Activated T-cell treated with anti-CD3 and anti-CD28 coated beads for 4 hours (primary cell): ENCODE measurements around the gene KRT13.

Experiments
- DNase-seq: peaks from one replicate; pipeline ENCODE4 v3.0.0-alpha.2; 2020

KRT13 gene

DNA sequence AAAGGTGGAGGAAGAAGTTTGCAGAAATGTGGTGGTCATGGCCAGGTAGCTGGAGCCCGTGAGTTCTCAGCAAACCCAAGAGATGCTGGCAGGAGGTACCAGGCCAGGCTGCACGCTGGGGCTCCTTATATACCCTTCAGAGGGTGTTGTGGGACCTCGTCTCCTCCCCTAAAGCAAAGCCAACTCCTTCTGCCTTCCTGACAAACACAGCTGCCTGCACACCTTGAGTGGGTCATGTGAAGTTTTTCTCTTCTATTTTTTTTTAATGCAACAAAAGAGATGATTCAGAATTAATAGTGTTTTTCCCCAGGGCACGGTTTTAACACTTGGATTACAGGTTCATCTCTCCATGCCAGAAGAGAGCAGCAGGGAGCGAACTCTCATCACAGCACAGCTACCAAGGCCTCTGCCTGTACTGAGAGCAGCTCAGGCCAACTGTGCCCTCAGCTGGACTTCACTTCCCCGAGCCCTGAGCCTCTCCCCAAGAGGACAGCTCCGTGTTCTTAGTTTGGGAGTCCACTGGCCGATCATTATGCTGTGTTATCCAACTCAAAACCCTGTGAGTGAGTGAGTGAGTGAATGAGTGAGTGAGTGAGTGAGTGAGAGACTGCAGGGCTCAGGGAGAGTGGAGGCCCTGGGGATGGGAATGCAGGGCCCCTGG, 13.5 kb upstream of the KRT13 start, which contains the start of gene KRT15:
KRT15 (minus strand) TSS at position 102 of the 661 bp plus-strand sequence; CDS start at position 39, 63 bp downstream.
- DNase-seq: no peak

DNA sequence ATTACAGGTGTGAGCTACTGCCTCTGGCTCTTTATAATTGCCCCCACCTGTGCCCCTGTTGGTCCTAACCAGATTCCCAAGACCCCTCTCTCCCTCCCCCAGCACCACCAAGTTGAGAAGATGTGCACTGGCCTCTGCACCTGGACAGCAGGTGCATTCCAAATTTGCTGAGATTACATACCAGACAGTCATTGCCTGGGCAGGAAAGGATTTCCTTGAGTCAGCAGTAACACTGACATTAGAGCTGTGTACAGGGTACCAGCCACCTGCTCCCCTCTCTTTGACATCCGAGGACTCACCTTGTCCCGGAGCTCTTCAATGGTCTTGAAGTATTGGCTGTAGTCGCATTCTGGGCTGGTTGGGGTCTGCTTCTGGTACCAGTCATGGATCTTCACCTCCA, 12.6 kb upstream of the KRT13 start:
- no peak for DNase-seq

DNA sequence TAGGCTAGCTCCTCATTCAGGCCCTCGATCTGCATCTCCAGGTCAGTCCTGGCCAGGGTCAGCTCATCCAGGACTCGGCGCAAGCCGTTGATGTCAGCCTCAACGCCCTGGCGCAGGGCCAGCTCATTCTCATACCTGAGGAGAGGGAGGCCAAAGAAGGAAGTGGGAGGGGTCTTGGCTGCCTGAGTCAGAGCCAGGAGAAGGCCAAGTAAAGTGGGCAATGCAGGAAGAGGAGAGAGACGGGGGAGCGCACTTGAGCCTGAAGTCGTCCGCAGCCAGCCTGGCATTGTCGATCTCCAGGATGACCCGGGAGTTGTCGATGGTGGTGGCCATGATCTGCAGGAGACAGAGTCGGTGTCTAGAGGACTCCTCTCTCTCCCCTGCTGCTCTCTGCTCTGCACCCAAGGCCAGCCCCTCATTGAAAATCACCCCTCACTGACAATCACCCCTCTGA, 11.4 kb upstream of the KRT13 start:
- DNase-seq: no peak

DNA sequence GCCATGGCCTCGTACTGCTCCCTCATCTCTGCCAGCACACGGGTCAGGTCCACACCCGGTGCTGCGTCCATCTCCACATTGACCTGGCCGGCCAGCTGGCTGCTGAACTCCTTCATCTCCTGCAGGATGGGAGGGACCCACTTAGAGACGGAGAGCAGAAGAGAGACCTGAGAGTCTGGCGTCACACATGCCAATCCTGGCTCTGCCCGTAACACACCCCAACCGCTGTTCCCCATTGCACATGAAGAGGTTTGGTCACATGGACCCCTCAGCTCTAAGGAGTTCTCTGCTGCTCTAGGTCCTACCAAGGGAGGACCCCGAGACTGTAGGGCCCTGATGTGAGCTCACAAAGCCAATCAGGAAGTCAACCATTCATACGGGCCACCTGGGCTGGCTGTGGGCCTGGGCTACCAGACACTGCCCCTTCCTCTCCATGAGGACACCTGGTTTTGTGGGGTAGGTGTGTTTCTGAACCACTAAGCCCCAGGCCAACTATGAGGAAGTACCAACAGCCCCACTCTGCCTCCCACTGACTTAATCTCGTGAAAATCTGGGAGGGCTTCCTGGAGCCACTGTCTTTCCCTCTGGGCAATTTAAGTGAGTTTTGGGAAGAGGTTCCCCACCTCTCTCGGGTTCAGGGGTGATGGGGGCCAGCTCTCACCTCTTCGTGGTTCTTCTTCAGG, 10.9 kb upstream of the KRT13 start:
- DNase-seq: no peak

DNA sequence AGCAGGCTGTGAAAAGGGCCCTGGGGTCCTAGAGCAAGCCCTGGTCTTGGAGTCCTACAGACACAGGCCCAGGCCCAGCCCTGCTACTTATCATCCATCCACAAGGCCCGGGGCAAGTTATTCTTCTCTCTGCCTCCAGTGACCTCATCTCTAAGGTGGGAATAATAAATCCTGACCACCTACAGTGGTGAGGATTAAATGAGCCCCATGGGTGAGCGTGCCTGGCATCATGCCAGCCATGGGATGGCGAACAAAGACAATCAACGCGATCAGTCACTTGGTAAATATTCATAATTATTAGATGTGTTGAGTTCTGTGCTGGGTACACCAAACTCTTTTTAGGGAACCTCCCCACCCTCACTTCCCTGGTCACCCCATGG, 7.7 kb upstream of the KRT13 start:
- DNase-seq: no peak

DNA sequence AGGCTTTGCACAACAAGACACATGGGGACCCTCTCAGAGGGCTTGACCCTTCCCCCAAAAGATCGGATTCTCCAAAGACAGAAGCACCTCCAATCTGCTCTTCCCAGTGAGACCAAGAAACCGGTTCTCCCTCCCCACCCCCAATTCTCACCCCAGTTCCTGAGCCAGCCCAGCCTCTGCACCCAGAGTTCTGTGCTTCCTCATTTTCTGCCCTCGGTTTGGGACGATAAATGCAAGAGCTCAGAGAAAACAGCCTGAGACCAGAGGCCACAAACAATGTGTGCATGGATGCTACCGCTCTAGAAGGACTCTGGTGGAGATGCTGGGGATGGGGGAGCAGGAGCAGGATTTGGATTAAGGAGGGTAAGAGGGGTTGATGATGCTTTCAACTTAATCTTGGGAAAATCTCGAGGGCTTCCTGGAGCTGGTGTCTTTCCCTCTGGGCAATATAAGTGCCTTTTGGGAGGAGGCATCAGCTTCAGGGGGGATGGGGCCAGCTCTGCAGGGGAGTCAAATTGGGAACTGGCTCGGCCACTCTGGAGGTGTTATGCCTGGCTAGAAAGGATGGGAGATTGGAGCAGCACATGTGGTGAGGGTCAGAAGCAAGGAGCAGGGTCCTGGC, 7.2 kb upstream of the KRT13 start:
- no peak for DNase-seq

DNA sequence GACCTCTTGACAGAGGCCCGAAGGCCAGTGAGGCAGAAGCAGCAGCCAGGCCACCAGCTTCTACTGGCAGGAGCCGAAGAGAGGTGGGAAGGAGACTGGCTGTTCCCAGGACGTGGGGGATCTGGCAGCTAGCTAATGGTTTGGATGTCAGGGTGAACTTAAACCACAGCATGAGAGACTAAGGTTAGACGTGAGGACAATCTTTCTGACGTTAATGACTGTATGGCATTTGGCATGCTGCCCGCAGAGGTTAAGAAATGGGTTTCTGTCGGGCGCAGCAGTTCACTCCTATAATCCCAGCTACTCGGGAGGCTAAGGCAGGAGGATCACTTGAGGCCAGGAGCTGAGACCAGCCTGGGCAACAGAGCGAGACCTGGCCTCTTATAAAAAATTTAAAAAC, 6.3 kb upstream of the KRT13 start:
- no peak for DNase-seq

DNA sequence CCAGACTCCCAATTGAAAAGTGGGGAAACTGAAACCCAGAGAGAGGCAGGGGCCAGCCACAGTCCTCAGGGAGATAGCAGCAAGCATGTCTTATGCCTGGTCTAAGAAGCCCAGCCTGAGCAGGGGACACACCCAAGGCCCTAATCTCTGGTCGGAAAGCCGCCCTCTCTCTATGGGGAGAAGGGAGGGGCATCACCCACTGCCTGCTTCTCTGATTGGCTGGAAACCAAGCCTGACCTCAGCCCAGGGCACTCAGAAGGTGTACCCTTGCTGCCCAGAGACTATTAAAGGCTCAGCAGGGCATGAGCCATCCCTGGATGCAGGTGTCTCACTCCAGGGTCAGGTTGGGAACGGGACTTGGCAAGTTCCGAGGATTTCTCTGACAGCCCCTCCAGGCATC, 5.7 kb upstream of the KRT13 start:
- DNase-seq: no peak

DNA sequence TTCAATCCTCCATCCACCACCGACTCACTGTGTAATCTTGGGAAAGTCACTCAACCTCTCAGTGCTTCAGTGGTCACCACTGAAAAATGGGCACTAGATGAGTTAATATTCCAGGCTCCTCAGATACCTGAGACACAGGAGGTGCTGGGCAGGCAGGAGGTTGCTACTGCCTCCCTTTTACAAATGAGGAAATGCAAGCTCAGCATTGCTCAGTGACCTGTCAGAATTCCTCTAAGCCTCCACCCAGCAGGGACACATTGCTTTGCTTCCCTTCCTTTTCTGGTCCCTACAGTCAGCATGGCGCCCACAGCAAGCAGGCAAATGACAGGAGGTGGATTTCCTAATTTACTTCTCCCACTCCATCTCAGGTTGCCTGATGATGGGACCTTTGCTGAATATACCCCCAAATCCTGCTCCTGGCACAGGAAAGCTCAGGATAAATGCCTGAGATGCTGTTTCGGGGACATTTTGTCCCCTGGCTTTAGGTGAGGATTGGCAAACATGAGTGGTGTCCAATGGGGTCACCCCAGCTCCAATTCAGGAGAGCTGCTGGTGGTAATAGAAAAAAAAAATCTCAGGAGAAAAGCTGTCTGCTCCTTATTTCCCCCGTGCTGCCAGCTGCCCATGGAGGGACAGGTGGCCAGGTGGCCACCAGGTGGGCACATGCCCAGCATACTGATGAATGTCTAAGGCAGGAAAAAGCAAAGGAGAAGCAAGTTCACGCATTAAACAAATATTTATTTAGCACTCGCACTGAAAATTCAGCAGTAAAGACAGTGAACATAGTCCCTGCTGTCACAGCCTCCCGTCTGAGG, 5.0 kb upstream of the KRT13 start:
- no peak for DNase-seq

DNA sequence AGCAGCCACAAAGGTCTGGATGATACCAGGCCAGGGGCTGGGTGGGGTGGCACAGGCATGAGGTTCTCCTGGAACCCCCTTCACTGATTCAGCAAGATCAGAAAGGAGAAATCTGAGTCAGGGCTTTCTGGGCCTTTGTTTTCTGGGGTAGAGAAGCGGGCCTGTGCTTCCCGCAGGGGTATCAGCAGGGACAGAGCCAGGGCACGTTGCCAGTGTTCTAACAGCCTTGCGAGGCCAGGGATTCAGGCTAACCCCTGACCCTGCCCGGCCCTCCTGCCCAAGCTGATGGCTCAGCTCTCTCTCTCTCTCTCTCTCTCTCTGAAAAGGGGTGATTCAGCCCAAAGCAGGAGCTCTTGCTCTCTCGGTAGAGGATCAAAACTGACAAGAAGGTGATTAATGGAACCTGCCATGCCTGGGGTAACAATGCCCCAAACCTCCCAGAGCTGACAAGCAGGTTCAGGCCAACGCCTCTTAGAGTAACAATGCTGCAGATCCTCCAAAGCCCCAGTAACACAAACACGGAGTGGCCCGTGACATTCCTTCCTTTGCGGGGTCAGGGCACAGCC, 2.0 kb upstream of the KRT13 start:
- no peak for DNase-seq

DNA sequence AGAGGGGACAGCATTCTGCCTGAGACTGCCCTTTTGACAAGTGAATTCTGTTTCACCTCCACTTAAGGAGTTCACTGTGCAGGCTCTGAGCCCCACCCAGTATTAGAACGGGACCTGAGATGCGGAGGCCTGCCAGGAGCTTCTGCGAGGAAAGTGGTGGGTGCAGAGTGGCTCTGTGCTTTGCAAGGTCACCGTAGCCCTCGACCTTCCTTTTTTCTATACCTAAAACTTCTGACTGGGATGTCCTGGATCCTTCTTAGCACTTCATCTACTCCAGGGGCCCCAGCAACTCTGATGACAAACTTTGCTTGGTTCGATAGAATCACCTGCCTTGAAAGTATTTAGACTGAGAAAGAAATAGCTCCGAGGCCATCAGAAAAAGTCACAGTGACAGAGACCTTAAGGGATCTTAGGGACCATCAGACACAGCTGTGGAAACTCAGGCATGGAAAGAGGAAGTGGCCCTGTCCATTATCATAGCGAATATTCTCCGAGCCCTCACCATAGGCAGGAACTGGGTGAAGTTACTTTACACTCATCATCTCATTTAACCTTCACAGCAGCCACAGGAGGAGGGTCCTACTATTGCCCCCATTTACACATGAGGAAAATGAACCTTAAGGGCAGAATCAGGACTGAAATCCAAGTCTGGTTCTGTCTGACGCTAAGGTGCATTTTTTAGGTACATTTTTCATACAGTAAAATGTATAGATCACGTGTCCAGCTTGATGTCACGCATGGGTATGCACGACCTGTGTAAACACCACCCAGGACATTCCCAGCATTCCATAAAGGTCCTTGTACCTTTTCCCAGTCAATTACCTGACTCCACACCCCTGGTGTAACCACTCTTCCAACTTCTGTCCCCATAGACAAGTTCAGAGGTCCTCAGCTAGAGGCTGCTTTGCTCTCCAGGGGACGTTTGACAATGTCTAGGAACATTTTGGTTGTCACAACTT, 676 bp upstream of the KRT13 start:
- no peak for DNase-seq

DNA sequence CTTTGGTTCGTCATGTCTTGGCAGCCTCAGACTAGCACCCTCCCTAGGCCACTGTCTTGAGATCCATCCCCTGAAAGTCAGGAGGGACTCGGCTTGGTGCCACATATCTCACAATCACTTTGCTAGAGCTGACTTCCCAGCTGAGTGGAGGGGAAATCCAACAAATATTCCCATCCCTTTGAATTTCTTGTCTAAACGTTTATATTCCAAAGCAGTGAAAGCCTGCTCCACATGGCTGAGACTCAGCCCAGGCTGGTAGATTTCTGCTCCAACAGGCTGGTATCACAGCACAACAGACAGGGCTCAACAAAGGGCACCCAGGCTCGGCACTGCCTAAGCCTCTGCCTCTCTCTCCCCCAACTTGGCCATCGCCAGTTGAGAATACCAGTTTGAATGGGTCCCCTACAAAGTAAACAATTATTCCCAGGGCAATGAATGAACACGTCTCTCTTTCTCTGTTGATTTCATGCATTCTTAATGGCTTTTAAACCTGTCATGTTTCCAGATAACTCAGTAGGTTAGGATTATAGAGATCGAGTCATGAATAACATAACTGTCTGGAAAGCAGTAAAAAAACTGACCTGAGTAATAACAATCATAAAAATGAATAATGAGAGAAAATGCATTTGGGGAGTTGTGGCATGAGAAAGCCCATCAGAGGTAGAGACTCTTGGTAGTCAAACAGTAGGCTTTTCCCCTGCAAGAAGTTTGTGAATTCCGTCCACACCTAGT, 1.0 kb downstream of the KRT13 start:
- no peak for DNase-seq

DNA sequence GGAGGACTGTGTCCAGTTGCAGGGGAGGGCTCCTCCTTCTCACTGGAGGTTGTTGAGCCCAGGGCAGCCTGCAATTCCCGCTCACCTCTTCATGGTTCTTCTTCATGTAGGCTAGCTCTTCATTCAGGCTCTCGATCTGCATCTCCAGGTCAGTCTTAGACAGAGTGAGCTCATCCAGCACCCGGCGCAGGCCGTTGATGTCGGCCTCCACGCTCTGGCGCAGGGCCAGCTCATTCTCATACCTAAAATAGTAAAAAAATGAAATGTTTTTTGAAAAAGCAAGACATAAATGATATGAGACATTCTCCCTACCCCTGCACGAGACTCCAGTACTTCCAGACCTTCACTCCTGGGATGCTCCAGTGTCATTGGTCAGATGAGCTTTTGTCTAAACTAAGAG, 2.2 kb downstream of the KRT13 start:
- no peak for DNase-seq

DNA sequence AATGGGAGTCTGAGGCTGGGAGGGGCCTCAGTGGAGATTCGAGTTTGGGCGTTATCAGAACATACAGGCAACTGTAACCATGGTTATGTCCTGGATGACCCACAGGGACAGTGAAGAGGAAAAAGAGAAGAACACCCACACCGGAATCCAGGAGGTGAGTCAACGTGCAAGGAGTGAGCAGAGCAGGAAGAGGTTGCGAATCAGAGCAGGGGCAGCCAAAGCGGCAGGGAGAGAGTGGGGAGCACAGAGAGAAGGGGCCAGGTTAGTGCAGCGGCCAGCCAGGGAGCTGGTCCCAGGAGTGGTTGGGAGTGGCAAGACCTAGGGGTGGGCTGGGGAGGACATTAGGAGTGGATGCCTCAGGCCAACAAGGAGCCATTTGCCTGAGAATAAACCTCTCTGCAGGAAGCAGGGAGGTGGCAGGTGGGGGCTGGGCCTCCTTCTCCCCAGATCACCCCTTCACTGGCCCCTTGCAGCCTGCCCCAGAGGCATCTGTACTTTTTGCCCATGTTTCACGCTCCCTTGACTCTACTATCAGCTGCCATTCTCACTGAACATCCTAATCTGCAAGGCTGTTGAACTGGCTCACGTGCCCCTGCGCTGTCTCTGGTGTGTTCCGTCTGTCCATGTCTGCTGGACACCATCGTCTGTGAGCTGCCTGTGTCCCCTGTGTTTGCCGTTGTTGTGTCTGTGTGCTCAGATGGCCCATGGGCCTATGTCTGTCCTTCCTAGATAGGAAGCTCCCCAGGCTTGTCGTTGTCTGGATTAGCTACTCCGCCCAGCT, 5.1 kb downstream of the KRT13 start:
- no peak for DNase-seq

DNA sequence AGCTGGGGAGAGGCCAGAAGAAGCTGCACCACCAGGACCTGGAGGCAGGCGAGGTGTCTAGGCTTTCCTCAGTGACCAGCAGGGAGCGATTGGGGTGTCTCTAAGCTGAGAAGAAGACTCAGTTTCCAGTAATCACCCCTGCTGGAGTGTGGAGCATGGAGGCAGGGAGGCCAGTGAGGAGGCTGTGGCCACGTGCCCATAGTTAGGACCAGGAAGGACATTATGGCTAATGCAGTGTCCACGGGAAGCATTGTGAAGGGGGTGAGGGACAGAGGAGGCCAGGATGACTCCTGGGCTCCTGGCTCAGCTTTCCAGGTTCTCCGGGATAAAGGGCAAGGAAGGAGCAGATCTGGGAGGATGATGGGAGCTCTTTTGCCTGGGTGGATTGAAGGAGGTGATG, 5.7 kb downstream of the KRT13 start:
- DNase-seq: no peak

DNA sequence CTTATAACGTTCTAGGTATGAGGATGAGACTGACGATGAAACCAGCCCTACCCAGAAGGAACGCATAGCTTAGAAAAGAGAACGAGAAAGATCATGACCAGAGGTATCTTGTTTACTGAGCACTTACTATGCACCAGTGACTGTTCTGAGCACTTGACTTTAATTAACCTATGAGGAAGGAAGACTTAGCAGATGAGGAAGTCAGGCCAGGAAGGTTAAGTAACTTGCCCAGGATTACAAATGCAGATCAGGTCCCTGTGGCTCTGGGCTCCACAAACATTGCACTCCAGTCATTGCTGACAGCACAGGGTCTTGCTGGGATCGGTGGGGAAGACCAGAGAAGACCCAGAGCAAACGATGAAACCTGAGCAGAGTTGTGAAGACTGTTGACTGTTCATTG, 7.1 kb downstream of the KRT13 start:
- DNase-seq: no peak

DNA sequence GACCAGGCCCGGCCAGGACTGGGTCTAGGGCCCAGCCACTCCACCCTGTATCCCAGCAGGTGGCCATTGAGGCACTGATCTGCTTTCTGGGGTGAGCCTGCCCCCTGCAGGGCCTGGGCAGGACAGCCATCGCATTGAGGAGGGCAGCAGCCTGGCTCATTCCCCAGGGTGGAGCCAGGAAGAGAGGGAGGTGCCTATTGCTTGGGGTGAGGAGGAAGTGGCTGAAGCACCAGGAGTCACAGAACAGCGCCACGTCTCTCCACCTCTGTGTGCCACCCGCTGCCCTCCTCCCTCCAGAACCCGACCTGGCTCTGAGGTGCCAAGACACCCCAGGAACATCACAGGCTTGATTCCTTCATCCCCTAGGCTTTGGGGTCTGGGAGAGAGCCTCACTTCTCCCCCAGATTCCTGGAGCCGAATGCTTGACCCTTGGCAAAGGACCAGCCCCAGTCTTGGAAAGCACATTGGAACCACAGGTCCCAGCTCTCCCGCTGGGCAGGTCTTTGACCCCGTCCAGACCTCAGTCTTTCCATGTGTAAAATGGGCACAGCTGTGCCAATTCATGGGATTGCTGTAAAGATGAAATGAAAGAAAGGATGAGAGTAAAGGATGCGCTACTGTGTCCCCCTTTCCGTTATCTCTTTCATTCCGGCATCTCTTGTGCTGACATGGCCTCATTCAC, 8.5 kb downstream of the KRT13 start:
- peak; percentile 8 for DNase-seq

DNA sequence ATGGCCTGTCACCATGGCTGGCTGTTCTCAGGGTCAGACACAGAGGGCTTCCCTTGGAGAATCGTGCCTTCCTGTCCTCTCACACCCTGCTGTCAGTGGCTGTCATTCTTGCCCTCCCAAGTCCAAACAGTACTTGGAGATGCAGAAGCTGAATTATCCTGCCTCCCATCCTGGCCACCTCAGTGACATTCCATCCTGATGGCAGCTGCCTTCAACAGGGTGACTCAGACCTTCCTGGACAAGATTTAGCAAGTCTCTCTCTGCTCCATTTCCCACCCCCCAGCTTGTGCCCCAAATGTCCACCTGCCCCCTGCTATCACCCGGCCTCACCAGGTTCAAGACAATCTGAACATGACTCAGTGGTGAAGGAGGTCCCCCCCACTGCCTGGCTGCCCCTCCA, 10.9 kb downstream of the KRT13 start:
- no peak for DNase-seq

DNA sequence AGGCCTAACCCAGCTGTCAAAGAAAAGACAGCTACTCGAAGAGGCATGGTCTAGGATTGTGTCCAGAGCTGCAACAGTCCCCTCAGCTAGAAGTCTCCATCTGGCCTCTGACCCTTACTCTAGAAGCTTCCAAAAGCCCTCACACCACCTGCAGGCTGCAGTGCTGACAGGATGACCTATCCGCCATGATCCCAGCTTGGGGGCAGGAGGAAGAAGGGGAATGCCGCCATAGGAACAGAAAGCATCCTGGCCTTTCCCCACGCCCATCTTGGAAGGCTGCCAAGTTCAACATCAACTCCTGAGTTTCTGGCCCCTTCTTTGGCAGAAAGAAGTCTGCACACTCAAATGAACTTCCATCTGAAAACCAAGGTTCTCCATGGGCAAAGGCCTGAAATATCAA, 12.6 kb downstream of the KRT13 start:
- DNase-seq: no peak

DNA sequence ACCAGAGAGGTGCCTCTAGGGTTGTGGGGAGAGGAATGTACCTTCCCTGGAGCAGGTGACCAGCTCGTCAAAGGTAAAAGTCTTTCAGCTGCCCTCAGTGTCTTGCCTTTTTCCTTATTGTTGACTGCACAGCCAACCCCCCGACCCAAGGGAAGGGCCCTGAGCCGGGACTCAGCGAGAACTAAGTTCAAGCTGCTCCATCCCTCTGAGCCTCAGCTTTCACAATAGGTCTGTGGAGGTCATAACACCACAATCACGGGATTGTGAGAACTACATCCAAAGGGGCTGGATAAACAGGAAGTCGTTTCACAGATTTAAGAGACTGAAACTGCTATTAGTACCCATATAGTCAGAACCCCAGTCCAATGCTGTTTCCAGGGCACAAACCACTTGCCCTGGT, 13.1 kb downstream of the KRT13 start:
- DNase-seq: no peak
